B cell (primary cell): ENCODE data around the gene HTT. TPM values are rescaled to one million over a fixed set of nuclear protein-coding genes. Genes with fewer than 3 reads are reported as not detected.

Experiments
- ATAC-seq: fragments of 200-7000 bp; cut with Tn5 transposase; one replicate; pipeline ENCODE4 v1.10.0; 2021; ENCODE audit warnings: low read depth, mild to moderate bottlenecking, moderate number of reproducible peaks, moderate library complexity
- CTCF ChIA-PET: fragments of 350-600 bp; sonication (Branson Sonifier 250); formaldehyde crosslinking; loops from one replicate; lab custom pipeline; 2021; ENCODE audit warnings: antibody characterized with exemption, inconsistent platforms; lab: Charles Lee
- POLR2A ChIA-PET: fragments of 350-600 bp; sonication (Branson Sonifier 250); formaldehyde crosslinking; loops from one replicate; lab custom pipeline; 2021; ENCODE audit warnings: antibody characterized with exemption; lab: Charles Lee
- DNase-seq: peaks from one replicate; pipeline ENCODE4 v3.0.0; 2013
- H2AFZ ChIP-seq: 2 replicates; pipeline ENCODE4 v1.6.1; 2012; ENCODE audit warnings: mild to moderate bottlenecking, low read depth, low read length; ENCODE audit not compliant: insufficient read depth, poor library complexity, severe bottlenecking
- H3K27ac ChIP-seq, 2 donors: 1 replicate in 1 of 2; 2 replicates in 1 of 2; pipeline ENCODE4 v1.5.1; 2012 to 2013; ENCODE audit warnings: low read length in 2 of 2, mild to moderate bottlenecking in 2 of 2, moderate library complexity in 1 of 2
- H3K27me3 ChIP-seq, 4 experiments: fragments of 200-600 bp in 1 of 4; sonication (generic) in 1 of 4; replicated peaks in 1 of 4; 1 replicate in 2 of 4; 2 replicates in 2 of 4; pipeline versions ENCODE4 v1.6.1 to v1.7.0; 2013 to 2016; ENCODE audit warnings: low read length in 3 of 4, mild to moderate bottlenecking in 2 of 4, mixed read lengths in 1 of 4, moderate library complexity in 1 of 4; ENCODE audit not compliant: insufficient read depth in 4 of 4, control insufficient read depth in 3 of 4; ENCODE audit errors: control extremely low read depth in 1 of 4
- H3K36me3 ChIP-seq, 2 experiments: replicated peaks in 1 of 2; 1 replicate in 1 of 2; 2 replicates in 1 of 2; pipeline versions ENCODE4 v1.6.1 to v1.7.1; 2013; ENCODE audit warnings: low read length in 1 of 2; ENCODE audit not compliant: insufficient read depth in 2 of 2, control insufficient read depth in 1 of 2; ENCODE audit errors: control extremely low read depth in 1 of 2, extremely low read depth in 1 of 2
- H3K4me1 ChIP-seq, 2 donors: fragments of 200-600 bp in 1 of 2; sonication (generic) in 1 of 2; 1 replicate in 1 of 2; 2 replicates in 1 of 2; pipeline versions ENCODE4 v1.5.1 to v1.6.1; 2013 to 2017; ENCODE audit warnings: low read length in 2 of 2; ENCODE audit not compliant: control insufficient read depth in 2 of 2, insufficient read depth in 2 of 2
- H3K4me2 ChIP-seq: replicated peaks from 2 replicates; pipeline ENCODE3; 2012; ENCODE audit warnings: mild to moderate bottlenecking, low read depth, low read length; ENCODE audit not compliant: poor library complexity, severe bottlenecking
- H3K4me3 ChIP-seq, 5 experiments: fragments of 200-600 bp in 1 of 5; sonication (generic) in 1 of 5; 1 replicate in 3 of 5; 2 replicates in 2 of 5; pipeline versions ENCODE4 v1.5.1 to v1.7.0; 2011 to 2016; ENCODE audit warnings: low read length in 4 of 5, mild to moderate bottlenecking in 4 of 5, low read depth in 2 of 5, control low read depth in 1 of 5, moderate library complexity in 1 of 5; ENCODE audit not compliant: insufficient read depth in 1 of 5; ENCODE audit errors: control extremely low read depth in 1 of 5, extremely low read depth in 1 of 5
- H3K79me2 ChIP-seq: fragments of 200-600 bp; sonication (generic); one replicate; pipeline ENCODE4 v1.6.0; 2016; ENCODE audit warnings: low read length; ENCODE audit not compliant: control insufficient read depth, insufficient read depth
- H3K9ac ChIP-seq: fragments of 200-600 bp; sonication (generic); 2 replicates; pipeline ENCODE4 v1.6.1; 2017; ENCODE audit warnings: mild to moderate bottlenecking, low read length, moderate library complexity
- H3K9me3 ChIP-seq, 3 donors: one replicate each; pipeline versions ENCODE4 v1.6.1 to v1.7.1; 2013; ENCODE audit warnings: low read length in 2 of 3; ENCODE audit not compliant: control insufficient read depth in 2 of 3, insufficient read depth in 1 of 3; ENCODE audit errors: control extremely low read depth in 1 of 3
- H4K20me1 ChIP-seq: 2 replicates; pipeline ENCODE4 v1.6.0; 2012; ENCODE audit warnings: mild to moderate bottlenecking, low read length; ENCODE audit not compliant: insufficient read depth, control insufficient read depth, poor library complexity, severe bottlenecking
- H3K27ac Mint-ChIP-seq: one replicate; pipeline ENCODE4 v1.8.0; 2021; ENCODE audit warnings: mixed read lengths
- H3K27me3 Mint-ChIP-seq: one replicate; pipeline ENCODE4 v1.8.0; 2021; ENCODE audit warnings: mixed read lengths
- H3K4me1 Mint-ChIP-seq: one replicate; pipeline ENCODE4 v1.8.0; 2021; ENCODE audit warnings: mixed read lengths
- H3K4me3 Mint-ChIP-seq: one replicate; pipeline ENCODE4 v1.8.0; 2021; ENCODE audit warnings: mixed read lengths
- H3K9me3 Mint-ChIP-seq: one replicate; pipeline ENCODE4 v1.8.0; 2022; ENCODE audit warnings: mixed read lengths; ENCODE audit not compliant: insufficient read depth
- EZH2 ChIP-seq: IDR thresholded peaks from 2 replicates; pipeline ENCODE4 v1.6.1; 2012; ENCODE audit warnings: borderline replicate concordance, low read depth, mild to moderate bottlenecking, moderate library complexity, low read length; ENCODE audit not compliant: insufficient read depth, poor library complexity, severe bottlenecking
- WGBS: methylation state at CpG from one replicate; pipeline ENCODE4 v1.1.5; 2013; ENCODE audit warnings: missing lambda C conversion rate; ENCODE audit not compliant: insufficient coverage; 5-methylcytosine and 5-hydroxymethylcytosine counted together
- intact Hi-C: fragments of 100-400 bp; cut with micrococcal nuclease; formaldehyde crosslinking; loops from one replicate; pipeline ENCODE4 v1.10.0; 2022
- polyA plus RNA-seq: library from polyadenylated mRNA; depleted of rRNA; stranded (reverse); fragments of >200 nt; gene quantifications from 2 replicates; pipeline ENCODE4 v1.2.3, GENCODE V29; 2012
- total RNA-seq, 2 donors: library from RNA; stranded (reverse); fragments of 120-200 nt in 1 of 2; gene quantifications; 1 replicate in 1 of 2; 2 replicates in 1 of 2; pipeline versions ENCODE4 v1.2.3 to v1.2.4, GENCODE V29; 2013 to 2022
- TF ChIP-seq, protein P1 (sequence below): fragments of 200-600 bp; IDR thresholded peaks from one replicate; pipeline ENCODE4 v1.8.0; 2022; ENCODE audit warnings: antibody characterized with exemption, mild to moderate bottlenecking

The HTT gene
- total and polyA plus RNA-seq, 2 donors (not counting 1 experiment from before 2014, with no cell fraction given), result 52.8 to 195 TPM

DNA sequence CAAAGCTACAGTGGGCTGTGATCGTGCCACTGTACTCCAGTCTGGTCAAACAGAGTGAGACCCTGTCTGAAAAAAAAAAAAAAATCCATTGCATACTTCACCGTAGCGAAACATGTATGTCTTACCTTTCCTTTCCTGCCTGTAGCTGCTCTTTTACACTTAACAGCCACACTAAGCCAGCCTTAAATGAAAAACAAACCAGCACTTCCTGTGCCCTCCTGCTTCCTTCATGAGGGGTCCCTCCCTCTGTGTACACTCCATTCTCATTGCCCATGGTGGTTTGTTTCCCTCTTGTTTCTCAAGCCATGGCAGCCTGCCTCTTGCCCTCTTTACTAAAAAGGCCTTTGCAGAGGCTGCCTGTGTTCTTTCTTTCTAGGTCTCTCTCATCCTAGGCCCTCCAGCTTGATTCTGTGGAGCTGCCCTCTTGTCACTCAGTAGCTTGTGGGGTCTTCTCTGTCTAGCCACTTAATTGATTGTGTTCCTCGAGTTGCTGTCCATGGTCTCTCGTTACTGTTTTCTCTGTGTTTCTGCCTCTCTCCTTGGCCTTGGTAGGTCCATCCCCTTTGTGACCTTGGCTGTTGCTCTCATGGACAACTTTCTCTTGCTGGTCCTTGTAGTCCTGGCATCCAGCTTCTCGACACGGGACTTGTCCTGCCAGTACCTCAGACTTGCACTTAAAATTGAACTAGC is 122.3 kb downstream of the HTT start:
- no peak for ATAC-seq
- no peaks in the 10 kb centered on the region for H3K9me3 ChIP-seq
- WGBS, result 76% methylated on average over 7 of the region's 7 CpGs
- intact Hi-C loops, result no loop called here
- peaks cover 0 to 66% of the 10 kb centered on the region in 2 experiments for H3K36me3 ChIP-seq
- H3K9ac ChIP-seq, result no peak overlapping the region
- no peak overlapping the region for H3K4me2 ChIP-seq
- H3K27me3 Mint-ChIP-seq, result no peaks in the 10 kb centered on the region
- no peak for TF ChIP-seq EZH2
- TF ChIP-seq, protein P1, sequence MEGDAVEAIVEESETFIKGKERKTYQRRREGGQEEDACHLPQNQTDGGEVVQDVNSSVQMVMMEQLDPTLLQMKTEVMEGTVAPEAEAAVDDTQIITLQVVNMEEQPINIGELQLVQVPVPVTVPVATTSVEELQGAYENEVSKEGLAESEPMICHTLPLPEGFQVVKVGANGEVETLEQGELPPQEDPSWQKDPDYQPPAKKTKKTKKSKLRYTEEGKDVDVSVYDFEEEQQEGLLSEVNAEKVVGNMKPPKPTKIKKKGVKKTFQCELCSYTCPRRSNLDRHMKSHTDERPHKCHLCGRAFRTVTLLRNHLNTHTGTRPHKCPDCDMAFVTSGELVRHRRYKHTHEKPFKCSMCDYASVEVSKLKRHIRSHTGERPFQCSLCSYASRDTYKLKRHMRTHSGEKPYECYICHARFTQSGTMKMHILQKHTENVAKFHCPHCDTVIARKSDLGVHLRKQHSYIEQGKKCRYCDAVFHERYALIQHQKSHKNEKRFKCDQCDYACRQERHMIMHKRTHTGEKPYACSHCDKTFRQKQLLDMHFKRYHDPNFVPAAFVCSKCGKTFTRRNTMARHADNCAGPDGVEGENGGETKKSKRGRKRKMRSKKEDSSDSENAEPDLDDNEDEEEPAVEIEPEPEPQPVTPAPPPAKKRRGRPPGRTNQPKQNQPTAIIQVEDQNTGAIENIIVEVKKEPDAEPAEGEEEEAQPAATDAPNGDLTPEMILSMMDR, result no peak
- DNase-seq, result no peak
- H3K4me1 ChIP-seq, result peaks cover 2 to 4% of the 10 kb centered on the region in 2 donors
- H3K27ac Mint-ChIP-seq, result no peak overlapping the region
- H3K4me3 ChIP-seq, result no peak overlapping the region
- ChIA-PET CTCF (interaction anchor here (2.7 kb wide), 1 partner anchor 284 kb away, joined by 7 read pairs; no protein-coding TSS in a partner anchor), POLR2A (no interaction called here)
- H2AFZ ChIP-seq, result no peak overlapping the region
- no peak overlapping the region for H3K4me3 Mint-ChIP-seq
- no peaks in the 10 kb centered on the region for H3K27me3 ChIP-seq
- H3K79me2 ChIP-seq, result no peaks in the 10 kb centered on the region
- H4K20me1 ChIP-seq, result no peaks in the 10 kb centered on the region
- H3K4me1 Mint-ChIP-seq, result peaks cover 4% of the 10 kb centered on the region
- no peak overlapping the region for H3K27ac ChIP-seq
- H3K9me3 Mint-ChIP-seq, result no peaks in the 10 kb centered on the region

DNA sequence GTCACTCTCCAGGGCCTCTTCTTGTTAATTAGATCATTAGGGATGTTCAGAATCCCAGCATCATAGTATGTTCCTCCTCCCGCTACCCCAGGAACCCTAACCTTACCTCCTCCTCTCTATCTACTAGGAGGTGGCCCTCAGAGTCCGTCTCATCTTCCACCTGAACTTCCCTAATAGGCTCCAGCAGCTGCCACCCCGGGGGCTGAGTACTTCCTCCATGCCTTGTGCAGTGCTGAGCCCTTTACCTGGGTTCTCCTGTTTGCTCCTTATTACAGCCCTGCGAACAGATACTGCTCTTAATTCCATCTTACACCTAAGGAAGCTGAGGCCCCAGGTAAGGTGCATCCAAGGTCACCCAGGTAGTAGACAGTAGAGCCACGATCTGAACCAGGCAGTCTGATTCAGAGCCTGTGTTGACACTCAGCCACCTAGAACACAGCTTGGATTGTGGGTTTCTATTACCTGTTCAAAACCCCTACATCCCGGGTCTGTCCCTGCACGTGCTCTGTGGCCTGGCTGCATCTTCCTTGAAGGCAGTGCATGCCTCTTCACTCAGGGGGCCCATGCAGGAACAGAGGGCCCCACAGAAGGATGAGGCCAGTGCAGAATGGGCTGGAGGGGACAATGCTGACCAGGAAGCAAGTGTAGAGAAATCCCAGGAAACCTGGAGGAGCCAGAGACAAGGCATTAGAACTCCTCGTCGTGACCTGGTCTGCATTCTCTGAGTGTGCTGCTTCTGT is 123.1 kb downstream of the HTT start:
- Mint-ChIP-seq H3K4me3 (no peak overlapping the region), H3K4me1 (peaks cover 11% of the 10 kb centered on the region)
- intact Hi-C loops, result no loop called here

More for the DNA sequence above, 123.1 kb downstream of the HTT start:
- Histone ChIP-seq H4K20me1 (no peaks in the 10 kb centered on the region), H2AFZ (no peak overlapping the region), H3K36me3 (peaks cover 0 to 66% of the 10 kb centered on the region in 2 experiments), H3K4me2 (no peak overlapping the region), H3K27ac (no peak overlapping the region), H3K4me1 (peaks cover 9 to 11% of the 10 kb centered on the region in 2 donors), H3K9ac (no peak overlapping the region), H3K27me3 (no peaks in the 10 kb centered on the region), H3K4me3 (no peak overlapping the region), H3K79me2 (no peaks in the 10 kb centered on the region), H3K9me3 (no peaks in the 10 kb centered on the region)
- Mint-ChIP-seq H3K27ac (no peak overlapping the region), H3K9me3 (no peaks in the 10 kb centered on the region), H3K27me3 (no peaks in the 10 kb centered on the region)
- TF ChIP-seq EZH2, result no peak
- TF ChIP-seq, protein P1, result no peak
- DNase-seq (no peak), ATAC-seq (no peak)
- WGBS, result 80% methylated on average over 9 of the region's 9 CpGs
- ChIA-PET CTCF (interaction anchor here (2.7 kb wide), 1 partner anchor 283 kb away, joined by 7 read pairs; no protein-coding TSS in a partner anchor), POLR2A (no interaction called here)
